ENCODE measurements around the gene CNGA4. TPM values are rescaled to one million over a fixed set of nuclear protein-coding genes. Genes with fewer than 3 reads are reported as not detected.

Gene CNGA4
- polyA plus RNA-seq, 3 donors = 0.69 TPM; not detected in 2

- peaks cover 38% of the 10 kb centered on the region for H3K4me1 Mint-ChIP-seq
- Histone ChIP-seq H3K27ac (ENCODE audit: low read depth in 1 of 2, low read length in 2 of 2) (no peak overlapping the region), H3K79me2 (ENCODE audit: insufficient read depth, low read length) (peaks cover 17% of the 10 kb centered on the region)
Measured at GRCh38 chr11:6237761-6238302, 1.1 kb upstream of the CNGA4 start.

GRCh38 chr11:6240139-6240538 is 1.2 kb downstream of the CNGA4 start:
- Histone ChIP-seq H3K27ac (ENCODE audit: low read depth in 1 of 2, low read length in 2 of 2) (peak overlapping the region; percentile 47 to 58), H3K4me1 (ENCODE audit: control insufficient read depth in 1 of 2, insufficient read depth in 2 of 2, low read length in 2 of 2) (peaks cover 27 to 45% of the 10 kb centered on the region in 2 donors)
- peaks cover 0 to 3% (median under 1%) of the 10 kb centered on the region in 3 donors for H3K27me3 Mint-ChIP-seq (ENCODE audit: low read depth in 3 of 3)

More at GRCh38 chr11:6237761-6238302, 1.1 kb upstream of the CNGA4 start:
- Mint-ChIP-seq H3K36me3 (no peaks in the 10 kb centered on the region), H3K27me3 (ENCODE audit: low read depth in 3 of 3) (peaks cover 0 to 3% (median 0%) of the 10 kb centered on the region in 3 donors), H3K9me3 (no peaks in the 10 kb centered on the region), H3K27ac (no peak overlapping the region), H3K4me3 (no peak overlapping the region)
- Histone ChIP-seq H3K4me3 (replicated peaks in 1 of 3; ENCODE audit: low read depth in 2 of 3, low read length in 3 of 3) (no peak overlapping the region), H3K36me3 (replicated peaks in 1 of 2; ENCODE audit: control insufficient read depth in 1 of 2, insufficient read depth in 2 of 2, low read length in 2 of 2) (no peaks in the 10 kb centered on the region), H4K20me1 (ENCODE audit: insufficient read depth, low read length) (no peaks in the 10 kb centered on the region), H3K9me3 (replicated peaks in 1 of 2; ENCODE audit: control insufficient read depth in 1 of 2, insufficient read depth in 1 of 2, low read length in 2 of 2) (no peaks in the 10 kb centered on the region), H3K4me1 (ENCODE audit: control insufficient read depth in 1 of 2, insufficient read depth in 2 of 2, low read length in 2 of 2) (peaks cover 40 to 59% of the 10 kb centered on the region in 2 donors), H3K9ac (ENCODE audit: insufficient read depth, low read length, poor library complexity, severe bottlenecking) (no peak overlapping the region), H3K27me3 (ENCODE audit: control insufficient read depth in 2 of 2, insufficient read depth in 2 of 2, low read length in 2 of 2) (no peaks in the 10 kb centered on the region), H2AFZ (ENCODE audit: insufficient read depth, low read depth, low read length, poor library complexity, severe bottlenecking) (no peak overlapping the region), H3K4me2 (replicated peaks; ENCODE audit: extremely low read depth, low read length, poor library complexity, severe bottlenecking) (no peak overlapping the region)
- 100% methylated on average over 3 of the region's 5 CpGs for WGBS (ENCODE audit: insufficient coverage)
- intact Hi-C loops (cut with micrococcal nuclease) = loop anchor here (5.0 to 10.0 kb wide), 3 partner anchors 244 to 447 kb away; partner anchors contain the start of genes ARFIP2 (in 1 of the 2), MRPL17 (in 1 of the 2), TAF10 (in 1 of the 2) and TIMM10B (in 1 of the 2)
- TF ChIP-seq CTCF (IDR thresholded peaks at IDR 0.05) = no peak
- DNase-seq = no peak

More at GRCh38 chr11:6240139-6240538, 1.2 kb downstream of the CNGA4 start:
- 99% methylated on average over 28 of the region's 28 CpGs for WGBS (ENCODE audit: insufficient coverage)
- DNase-seq = no peak
- TF ChIP-seq CTCF (IDR thresholded peaks at IDR 0.05) = no peak
- H3K9me3 ChIP-seq (replicated peaks in 1 of 2; ENCODE audit: control insufficient read depth in 1 of 2, insufficient read depth in 1 of 2, low read length in 2 of 2) = no peaks in the 10 kb centered on the region
- no peaks in the 10 kb centered on the region for H3K27me3 ChIP-seq (ENCODE audit: control insufficient read depth in 2 of 2, insufficient read depth in 2 of 2, low read length in 2 of 2)
- peak overlapping the region; percentile 14 for H2AFZ ChIP-seq (ENCODE audit: insufficient read depth, low read depth, low read length, poor library complexity, severe bottlenecking)
- peak overlapping the region in 1 of 3 experiments; percentile 41 for H3K4me3 ChIP-seq (replicated peaks in 1 of 3; ENCODE audit: low read depth in 2 of 3, low read length in 3 of 3)
- Mint-ChIP-seq H3K9me3 (no peaks in the 10 kb centered on the region), H3K4me3 (no peak overlapping the region), H3K4me1 (peaks cover 23% of the 10 kb centered on the region), H3K36me3 (no peaks in the 10 kb centered on the region), H3K27ac (peak overlapping the region; percentile 79 to 93 (median 89))
- H3K9ac ChIP-seq (ENCODE audit: insufficient read depth, low read length, poor library complexity, severe bottlenecking) = no peak overlapping the region
- intact Hi-C loops (cut with micrococcal nuclease) = no loop called here
- H3K36me3 ChIP-seq (replicated peaks in 1 of 2; ENCODE audit: control insufficient read depth in 1 of 2, insufficient read depth in 2 of 2, low read length in 2 of 2) = no peaks in the 10 kb centered on the region
- no peaks in the 10 kb centered on the region for H4K20me1 ChIP-seq (ENCODE audit: insufficient read depth, low read length)
- peak overlapping the region; percentile 35 for H3K4me2 ChIP-seq (replicated peaks; ENCODE audit: extremely low read depth, low read length, poor library complexity, severe bottlenecking)
- no peaks in the 10 kb centered on the region for H3K79me2 ChIP-seq (ENCODE audit: insufficient read depth, low read length)
